GM10248 (cell line): ENCODE data around the gene SYNE1.

Experiments
- CTCF ChIA-PET: fragments of 300-600 bp; sonication (Branson Sonifier 250); formaldehyde crosslinking; extraction: SDS; loops from one replicate; lab custom pipeline; 2021; ENCODE audit warnings: antibody characterized with exemption; lab: Yijun Ruan, JAX
- POLR2A ChIA-PET: fragments of 350-650 bp; sonication (Branson Sonifier 250); formaldehyde crosslinking; extraction: SDS; loops from one replicate; lab custom pipeline; 2020; ENCODE audit warnings: antibody characterized with exemption; lab: Yijun Ruan, JAX
- DNase-seq: peaks from one replicate; pipeline ENCODE4 v3.0.0; 2012; ENCODE audit errors: extremely low spot score
- CTCF ChIP-seq: IDR thresholded peaks from 2 replicates; pipeline ENCODE4 v1.5.1; 2012; ENCODE audit warnings: mild to moderate bottlenecking, low read depth; ENCODE audit errors: extremely low read depth, missing control alignments, control extremely low read depth

SYNE1 gene

GRCh38 chr6:152642578-152643375 is 5.6 kb upstream of the SYNE1 start:
- TF ChIP-seq CTCF = peak; percentile 58
- DNase-seq = peak; percentile 25
- CTCF ChIA-PET = interaction anchor here (1.0 to 1.5 kb wide), 6 partner anchors 9 to 91 kb away, joined by 3 to 6 read pairs (median 3); no protein-coding TSS in a partner anchor
- POLR2A ChIA-PET = no interaction called here

- ChIA-PET POLR2A (no interaction called here), CTCF (no interaction called here)
- DNase-seq = peak; percentile 18
- no peak for TF ChIP-seq CTCF
Observed at GRCh38 chr6:152636609-152637295, 410 bp downstream of the SYNE1 start.

- ChIA-PET CTCF (no interaction called here), POLR2A (no interaction called here)
- TF ChIP-seq CTCF = no peak
- DNase-seq = peak; percentile 14
Observed at GRCh38 chr6:152636021-152636608, 1.0 kb downstream of the SYNE1 start.

- ChIA-PET POLR2A (no interaction called here), CTCF (no interaction called here)
- no peak for DNase-seq
- TF ChIP-seq CTCF = no peak
Observed at GRCh38 chr6:152634773-152635172, 2.4 kb downstream of the SYNE1 start.

- TF ChIP-seq CTCF = no peak
- no peak for DNase-seq
- ChIA-PET CTCF (interaction anchor here (0.9 to 2.3 kb wide), 2 partner anchors 15 to 34 kb away, joined by 3 to 6 read pairs; no protein-coding TSS in a partner anchor), POLR2A (no interaction called here)
Observed at GRCh38 chr6:152632121-152632782, 4.9 kb downstream of the SYNE1 start.

- DNase-seq = no peak
- POLR2A ChIA-PET = no interaction called here
- no peak for TF ChIP-seq CTCF
- CTCF ChIA-PET = interaction anchor here (1.9 to 2.3 kb wide), 2 partner anchors 11 to 16 kb away, joined by 6 read pairs; no protein-coding TSS in a partner anchor
Observed at GRCh38 chr6:152631376-152631775, 5.8 kb downstream of the SYNE1 start.
